ENCODE measurements around the gene SRPK3.
"Not testable (repeated sequence)": the region's sequence is repeated elsewhere in the genome, so short reads cannot be mapped to it uniquely, and the experiment has no call there.

- TF ChIP-seq CTCF, POLR2A (IDR thresholded peaks at IDR 0.05): not testable (repeated sequence)
These were observed 35.8 kb upstream of the SRPK3 start for GRCh38 chrX:153745067-153745433.

Measured in upper lobe of left lung (tissue), 4 donors.